Aorta (tissue), 5 donors: ENCODE results near the gene PFN4. TPM values are rescaled to one million over a fixed set of nuclear protein-coding genes. Genes with fewer than 3 reads are reported as not detected.
A peak's percentile ranks its signal among the peaks of the same experiment; 100 is the strongest.

Experiments used
- ATAC-seq: fragments of 200-7000 bp; cut with Tn5 transposase; one replicate; pipeline ENCODE4 v1.9.1; 2022; ENCODE audit warnings: moderate library complexity; ENCODE audit not compliant: low FRiP score
- DNase-seq, 2 donors: peaks; one replicate each; pipeline ENCODE4 v3.0.0-alpha.2; 2020
- H3K27ac ChIP-seq, 2 donors: one replicate each; pipeline ENCODE4 v1.5.1; 2013; ENCODE audit warnings: low read length in 2 of 2, mild to moderate bottlenecking in 2 of 2, moderate library complexity in 2 of 2, control low read depth in 1 of 2, inconsistent platforms in 1 of 2, low read depth in 1 of 2
- H3K27me3 ChIP-seq, 2 donors: one replicate each; pipeline ENCODE4 v1.6.1; 2013; ENCODE audit warnings: control low read depth in 1 of 2, low read length in 1 of 2, mild to moderate bottlenecking in 1 of 2, moderate library complexity in 1 of 2; ENCODE audit not compliant: insufficient read depth in 2 of 2, control insufficient read depth in 1 of 2
- H3K36me3 ChIP-seq, 2 donors: one replicate each; pipeline ENCODE4 v1.6.1; 2013; ENCODE audit warnings: control low read depth in 1 of 2, low read length in 1 of 2, mild to moderate bottlenecking in 1 of 2; ENCODE audit not compliant: insufficient read depth in 2 of 2, control insufficient read depth in 1 of 2
- H3K4me1 ChIP-seq, 2 donors: one replicate each; pipeline ENCODE4 v1.6.1; 2013; ENCODE audit warnings: low read length in 2 of 2, control low read depth in 1 of 2, mild to moderate bottlenecking in 1 of 2, moderate library complexity in 1 of 2; ENCODE audit not compliant: insufficient read depth in 2 of 2, control insufficient read depth in 1 of 2
- H3K4me3 ChIP-seq, 2 donors: one replicate each; pipeline ENCODE4 v1.5.1; 2013; ENCODE audit warnings: low read length in 2 of 2, control low read depth in 1 of 2, mild to moderate bottlenecking in 1 of 2
- H3K9me3 ChIP-seq: one replicate; pipeline ENCODE4 v1.6.1; 2013; ENCODE audit warnings: mild to moderate bottlenecking, low read length; ENCODE audit not compliant: control insufficient read depth
- WGBS, 2 donors: extraction: QIAGEN DNeasy Blood & Tissue Kit; methylation state at CpG; one replicate each; pipeline ENCODE4 v1.1.7; 2013; 5-methylcytosine and 5-hydroxymethylcytosine counted together
- intact Hi-C, 2 donors: fragments of 100-400 bp; cut with DNase I; formaldehyde crosslinking; loops; one replicate each; pipeline versions ENCODE4 v1.14.2 to v1.15.0; 2022
- long read RNA-seq, 2 donors: library from polyadenylated mRNA; unstranded; transcript quantifications; one replicate each; pipeline ENCODE4 v2.0.0, GENCODE V29; 2020 to 2021
- polyA plus RNA-seq, 2 donors: library from polyadenylated mRNA; stranded (reverse); fragments of 200-250 nt; gene quantifications; one replicate each; pipeline ENCODE4 v1.2.3, GENCODE V29; 2013
- total RNA-seq, 2 donors: library from RNA; stranded (reverse); fragmentation: NEBNext Ultra II Directional; extraction: Animal tissue kit (Norgen Biotek cat#: 25700); gene quantifications; one replicate each; pipeline ENCODE4 v1.2.1, GENCODE V29; 2021
- donor health status: healthy with polysubstance abuse.
- donor health status: Bipolar disorder and iron deficiency.
- donor health status: DM: no; HTN: no; CAD: no.
- donor health status: DM: no; HTN: no; CAD: no.
- donor health status: DM: yes; HTN: yes; CAD: no.

The PFN4 gene
- total RNA-seq (under 1 TPM in 1 of 2 donors, not detected in 1; 0.93 TPM), polyA plus RNA-seq (under 1 TPM; 0.26 to 0.63 TPM)
- long read RNA-seq, donor 1, partial matches to known transcripts = 1 of 1 reads
- long read RNA-seq, donor 1, other reads (novel, unspliced or antisense) = 0 of 1 reads
- long read RNA-seq, donor 2, partial matches to known transcripts = 0 of 1 reads
- long read RNA-seq, donor 2, other reads (novel, unspliced or antisense) = 1 of 1 reads

- H3K9me3 ChIP-seq = no peaks in the 10 kb centered on the region
- WGBS, 2 donors = 0% methylated on average over 84 to 103 of the region's 103 CpGs
- peak within 1 kb of the TSS; percentile 59 to 64 for H3K4me3 ChIP-seq
- H3K4me1 ChIP-seq = no peaks in the 10 kb centered on the region
- peak within 1 kb of the TSS; percentile 79 to 87 for H3K27ac ChIP-seq
- intact Hi-C loops = no loop called here
- DNase-seq = peak; percentile 94 to 96
- no peaks in the 10 kb centered on the region for H3K27me3 ChIP-seq
- peak; percentile 97 for ATAC-seq
- H3K36me3 ChIP-seq = no peaks in the 10 kb centered on the region
Observed at GRCh38 chr2:24123195-24123921, at the start of gene PFN4, which contains the start of gene FAM228B. Gene PFN4, minus strand, starts transcription at chr2:24123334. Its CDS starts 799 bp downstream, at chr2:24122535. Gene FAM228B, plus strand, starts transcription at chr2:24123469. Its CDS starts 893 bp downstream, at chr2:24124362.

- ATAC-seq (no peak), DNase-seq (no peak)
- Histone ChIP-seq H3K4me3 (no peak overlapping the region), H3K36me3 (peaks cover 0 to 1% of the 10 kb centered on the region in 2 donors), H3K9me3 (no peaks in the 10 kb centered on the region), H3K4me1 (no peaks in the 10 kb centered on the region), H3K27me3 (no peaks in the 10 kb centered on the region), H3K27ac (no peak overlapping the region)
- 93 to 97% methylated on average over 5 of the region's 5 CpGs for WGBS, 2 donors
- intact Hi-C loops = no loop called here
Observed at GRCh38 chr2:24169023-24169422, 45.9 kb upstream of the PFN4 start.

- 57 to 61% methylated on average over 8 of the region's 8 CpGs for WGBS, 2 donors
Observed at GRCh38 chr2:24164416-24164973, 41.4 kb upstream of the PFN4 start.

GRCh38 chr2:24163601-24164000 is 40.5 kb upstream of the PFN4 start:
- no peaks in the 10 kb centered on the region for H3K4me1 ChIP-seq
- DNase-seq = no peak
- no peak overlapping the region for H3K4me3 ChIP-seq
- WGBS, 2 donors = 91 to 92% methylated on average over 2 of the region's 2 CpGs
- intact Hi-C loops = no loop called here
- no peaks in the 10 kb centered on the region for H3K27me3 ChIP-seq
- peaks cover 0 to 4% of the 10 kb centered on the region in 2 donors for H3K36me3 ChIP-seq
- no peaks in the 10 kb centered on the region for H3K9me3 ChIP-seq
- no peak overlapping the region for H3K27ac ChIP-seq
- ATAC-seq = no peak

More at GRCh38 chr2:24164416-24164973, 41.4 kb upstream of the PFN4 start:
- H3K4me3 ChIP-seq = no peak overlapping the region
- DNase-seq (no peak), ATAC-seq (peak; percentile 62)
- H3K27me3 ChIP-seq = no peaks in the 10 kb centered on the region
- peaks cover 0 to 5% of the 10 kb centered on the region in 2 donors for H3K36me3 ChIP-seq
- no peaks in the 10 kb centered on the region for H3K4me1 ChIP-seq
- H3K9me3 ChIP-seq = no peaks in the 10 kb centered on the region
- intact Hi-C loops = no loop called here
- no peak overlapping the region for H3K27ac ChIP-seq

- no peaks in the 10 kb centered on the region for H3K9me3 ChIP-seq
- H3K4me1 ChIP-seq = no peaks in the 10 kb centered on the region
- H3K4me3 ChIP-seq = no peak overlapping the region
- intact Hi-C loops = no loop called here
- H3K27me3 ChIP-seq = no peaks in the 10 kb centered on the region
- no peak for DNase-seq
- no peak for ATAC-seq
- peaks cover 0 to 4% of the 10 kb centered on the region in 2 donors for H3K36me3 ChIP-seq
- 84 to 86% methylated on average over 3 of the region's 3 CpGs for WGBS, 2 donors
- no peak overlapping the region for H3K27ac ChIP-seq
Observed at GRCh38 chr2:24163186-24163585, 40.1 kb upstream of the PFN4 start.

- intact Hi-C loops = no loop called here
- ATAC-seq (no peak), DNase-seq (no peak)
- Histone ChIP-seq H3K4me3 (no peak overlapping the region), H3K4me1 (no peaks in the 10 kb centered on the region), H3K27me3 (no peaks in the 10 kb centered on the region), H3K36me3 (peaks cover 0 to 4% of the 10 kb centered on the region in 2 donors), H3K9me3 (no peaks in the 10 kb centered on the region), H3K27ac (no peak overlapping the region)
- WGBS, 2 donors = 97 to 98% methylated on average over 1 of the region's 1 CpG
Observed at GRCh38 chr2:24162494-24162893, 39.4 kb upstream of the PFN4 start.

GRCh38 chr2:24160761-24161160 is 37.6 kb upstream of the PFN4 start:
- Histone ChIP-seq H3K36me3 (peaks cover 0 to 4% of the 10 kb centered on the region in 2 donors), H3K4me1 (no peaks in the 10 kb centered on the region), H3K4me3 (no peak overlapping the region), H3K27ac (no peak overlapping the region), H3K27me3 (no peaks in the 10 kb centered on the region), H3K9me3 (no peaks in the 10 kb centered on the region)
- ATAC-seq (no peak), DNase-seq (no peak)
- intact Hi-C loops = no loop called here

- Histone ChIP-seq H3K4me3 (no peak overlapping the region), H3K4me1 (no peaks in the 10 kb centered on the region), H3K36me3 (peaks cover 0 to 4% of the 10 kb centered on the region in 2 donors), H3K9me3 (no peaks in the 10 kb centered on the region), H3K27me3 (no peaks in the 10 kb centered on the region), H3K27ac (no peak overlapping the region)
- WGBS, 2 donors = 82 to 88% methylated on average over 4 of the region's 4 CpGs
- intact Hi-C loops = no loop called here
- DNase-seq = no peak
- no peak for ATAC-seq
Observed at GRCh38 chr2:24159708-24160107, 36.6 kb upstream of the PFN4 start.
